Airway epithelial cell (primary cell): Measurements from ENCODE around the gene DYNLT5. TPM values are rescaled to one million over a fixed set of nuclear protein-coding genes. Genes with fewer than 3 reads are reported as not detected.

Experiments
- total RNA-seq: library from RNA; depleted of rRNA; stranded (reverse); fragments of >200 nt; gene quantifications from 2 replicates; pipeline ENCODE4 v1.2.3, GENCODE V29; 2015

DYNLT5 gene, protein sequence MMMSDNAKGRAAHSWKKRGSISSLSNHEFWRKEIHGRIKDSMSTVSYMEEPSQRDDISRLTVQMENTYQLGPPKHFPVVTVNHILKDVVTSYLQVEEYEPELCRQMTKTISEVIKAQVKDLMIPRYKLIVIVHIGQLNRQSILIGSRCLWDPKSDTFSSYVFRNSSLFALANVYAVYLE
- total RNA-seq, result not detected in 2 replicates

DNA sequence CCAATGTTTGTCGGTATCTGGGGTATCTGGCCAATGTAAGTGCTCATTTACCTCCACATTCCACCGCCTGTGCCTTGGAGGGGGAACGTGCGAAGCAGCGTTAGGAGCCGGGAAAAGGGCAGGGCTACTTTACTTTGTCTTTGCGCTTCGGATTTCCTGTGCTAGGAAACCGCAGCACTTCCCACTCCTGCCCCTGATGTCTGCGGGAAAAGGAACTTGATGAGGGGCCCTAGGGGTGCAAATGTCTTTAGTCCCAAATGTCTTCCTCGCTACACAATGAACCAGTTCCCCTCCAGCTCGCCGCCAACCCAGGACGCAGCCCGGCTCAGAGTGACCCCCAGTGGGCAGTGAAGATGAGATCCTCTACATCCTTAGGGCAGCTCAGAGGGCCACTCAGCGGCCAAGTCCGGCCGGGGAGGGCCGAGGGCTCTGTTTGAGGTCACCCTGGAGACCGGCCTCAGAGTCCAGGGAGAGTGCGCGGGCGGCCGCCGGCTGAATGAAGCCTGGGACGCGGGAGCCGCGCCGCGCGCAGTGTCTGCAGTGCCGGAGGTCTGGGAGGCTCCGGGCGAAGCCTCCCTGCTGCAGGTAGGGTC lies at the start of gene DYNLT5:
DYNLT5 (plus strand) TSS at position 460 of the 593 bp plus-strand sequence. CDS start 2,200 bp downstream, outside the sequence.

Other genes starting within 250 kb of the DYNLT5 start
- 0.71 and 5.2 TPM in 2 replicates for gene SGIP1, start 218.3 kb upstream of the DYNLT5 start, total RNA-seq
- gene INSL5, start 48.8 kb downstream of the DYNLT5 start, total RNA-seq, result not detected in 2 replicates
- 1.3 and 1.9 TPM in 2 replicates for gene DNAI4, start 172.4 kb downstream of the DYNLT5 start, total RNA-seq
- 15.0 and 19.8 TPM in 2 replicates for gene MIER1, start 172.5 kb downstream of the DYNLT5 start, total RNA-seq